Measurements from ENCODE around the gene CCNH.
A peak's percentile ranks its signal among the peaks of the same experiment; 100 is the strongest.

CCNH gene

GRCh38 chr5:87385802-87386201, 26.9 kb downstream of the CCNH start:
- WGBS: 100% methylated on average over 1 of the region's 2 CpGs
- no peak for DNase-seq
- no peak overlapping the region for H2BK12ac ChIP-seq (ENCODE audit: low read length in 2 of 2)
- H3K27me3 ChIP-seq (ENCODE audit: control insufficient read depth in 1 of 2, insufficient read depth in 1 of 2, low read length in 2 of 2): no peaks in the 10 kb centered on the region
- no peak overlapping the region for H3K18ac ChIP-seq (ENCODE audit: low read depth in 1 of 2, low read length in 2 of 2)
- peaks cover 2 to 97% of the 10 kb centered on the region in 2 experiments for H3K36me3 ChIP-seq (ENCODE audit: control insufficient read depth in 1 of 2, insufficient read depth in 2 of 2, low read depth in 1 of 2, low read length in 2 of 2)
- no peak overlapping the region for H3K4ac ChIP-seq (ENCODE audit: low read depth in 1 of 2, low read length in 2 of 2)
- H3K4me2 ChIP-seq (ENCODE audit: low read length, poor library complexity, severe bottlenecking): no peak overlapping the region
- no peak overlapping the region for H2BK120ac ChIP-seq (ENCODE audit: low read depth, low read length)
- H3K79me1 ChIP-seq (replicated peaks; ENCODE audit: low read length, poor library complexity, severe bottlenecking): peaks cover 4% of the 10 kb centered on the region
- H2BK5ac ChIP-seq (ENCODE audit: low read depth, low read length, poor library complexity, severe bottlenecking): no peak overlapping the region
- H3K23ac ChIP-seq (ENCODE audit: low read length in 2 of 2): no peak overlapping the region
- no peak overlapping the region for H2AFZ ChIP-seq (ENCODE audit: low read depth, low read length)
- H4K91ac ChIP-seq (ENCODE audit: low read length): no peak overlapping the region
- no peak overlapping the region for H3K4me3 ChIP-seq (ENCODE audit: insufficient read depth in 1 of 2, low read depth in 1 of 2, low read length in 2 of 2)
- H3K14ac ChIP-seq (ENCODE audit: low read length in 2 of 2): no peak overlapping the region
- H2BK15ac ChIP-seq (ENCODE audit: low read depth, poor library complexity, severe bottlenecking): no peak overlapping the region
- H3K4me1 ChIP-seq (ENCODE audit: control insufficient read depth, insufficient read depth, low read depth, low read length): peaks cover 6% of the 10 kb centered on the region
- no peak overlapping the region for H3K27ac ChIP-seq (ENCODE audit: low read length, poor library complexity, severe bottlenecking)
- H3K9ac ChIP-seq (ENCODE audit: low read length): no peak overlapping the region
- no peak overlapping the region for H2AK5ac ChIP-seq (ENCODE audit: low read length, severe bottlenecking)
- no peaks in the 10 kb centered on the region for H3K9me3 ChIP-seq (ENCODE audit: control insufficient read depth, low read length)
- no peak overlapping the region for H4K8ac ChIP-seq (ENCODE audit: low read length)

DNA sequence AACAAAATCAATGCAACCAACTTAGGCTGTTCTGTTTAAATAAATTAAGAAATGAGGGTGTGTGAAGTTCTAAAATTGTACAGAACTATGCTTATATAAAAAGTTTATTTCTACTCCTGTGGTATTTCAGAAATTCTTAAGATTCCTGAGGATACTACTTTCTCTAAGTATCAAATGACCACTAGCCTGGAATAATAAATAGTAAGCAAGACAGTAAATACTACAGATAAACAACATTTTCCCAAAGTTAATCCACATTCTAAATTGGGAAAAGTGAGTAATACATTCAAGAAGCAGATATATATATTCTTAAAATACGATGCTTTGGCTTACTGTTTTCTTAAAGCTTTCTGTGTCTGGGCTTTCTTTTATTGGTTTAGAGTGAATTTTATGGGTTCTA, 29.5 kb downstream of the CCNH start:
- Histone ChIP-seq H3K23ac (ENCODE audit: low read length in 2 of 2) (no peak overlapping the region), H3K4me3 (ENCODE audit: insufficient read depth in 1 of 2, low read depth in 1 of 2, low read length in 2 of 2) (no peak overlapping the region), H3K4me1 (ENCODE audit: control insufficient read depth, insufficient read depth, low read depth, low read length) (peaks cover 5% of the 10 kb centered on the region), H3K9ac (ENCODE audit: low read length) (no peak overlapping the region), H3K18ac (ENCODE audit: low read depth in 1 of 2, low read length in 2 of 2) (no peak overlapping the region), H4K91ac (ENCODE audit: low read length) (no peak overlapping the region), H3K4ac (ENCODE audit: low read depth in 1 of 2, low read length in 2 of 2) (no peak overlapping the region), H3K14ac (ENCODE audit: low read length in 2 of 2) (no peak overlapping the region), H3K4me2 (ENCODE audit: low read length, poor library complexity, severe bottlenecking) (no peak overlapping the region), H2BK120ac (ENCODE audit: low read depth, low read length) (no peak overlapping the region), H2BK15ac (ENCODE audit: low read depth, poor library complexity, severe bottlenecking) (no peak overlapping the region), H3K27me3 (ENCODE audit: control insufficient read depth in 1 of 2, insufficient read depth in 1 of 2, low read length in 2 of 2) (no peaks in the 10 kb centered on the region), H2AK5ac (ENCODE audit: low read length, severe bottlenecking) (no peak overlapping the region), H2AFZ (ENCODE audit: low read depth, low read length) (no peak overlapping the region), H2BK12ac (ENCODE audit: low read length in 2 of 2) (no peak overlapping the region), H3K9me3 (ENCODE audit: control insufficient read depth, low read length) (no peaks in the 10 kb centered on the region), H3K36me3 (ENCODE audit: control insufficient read depth in 1 of 2, insufficient read depth in 2 of 2, low read depth in 1 of 2, low read length in 2 of 2) (peaks cover 2 to 98% of the 10 kb centered on the region in 2 experiments), H3K79me1 (replicated peaks; ENCODE audit: low read length, poor library complexity, severe bottlenecking) (peaks cover 4% of the 10 kb centered on the region), H3K27ac (ENCODE audit: low read length, poor library complexity, severe bottlenecking) (no peak overlapping the region), H2BK5ac (ENCODE audit: low read depth, low read length, poor library complexity, severe bottlenecking) (no peak overlapping the region), H4K8ac (ENCODE audit: low read length) (no peak overlapping the region)
- DNase-seq: peak; percentile 69
- WGBS: no CpG with 5 or more reads among the region's 1 CpG

DNA sequence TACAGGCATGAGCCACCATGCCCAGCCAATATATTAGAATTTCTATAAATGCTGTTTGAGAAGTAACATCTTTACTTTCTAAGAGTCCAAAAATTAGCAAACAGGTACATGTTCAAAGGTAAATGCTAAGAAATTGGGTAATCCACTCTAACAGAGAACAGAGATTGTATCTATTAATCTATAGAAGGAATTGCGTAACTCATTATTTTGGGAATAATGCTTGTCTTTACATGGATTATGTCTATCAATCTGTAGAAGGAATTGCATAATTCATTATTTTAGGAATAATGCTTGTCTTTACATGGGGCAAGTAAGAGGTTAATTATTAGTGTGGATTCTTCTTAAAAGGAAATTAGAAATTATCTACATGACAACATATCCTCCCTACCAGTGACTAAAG, 30.5 kb downstream of the CCNH start:
- Histone ChIP-seq H2BK15ac (ENCODE audit: low read depth, poor library complexity, severe bottlenecking) (no peak overlapping the region), H3K14ac (ENCODE audit: low read length in 2 of 2) (no peak overlapping the region), H3K9ac (ENCODE audit: low read length) (no peak overlapping the region), H2BK120ac (ENCODE audit: low read depth, low read length) (no peak overlapping the region), H3K4me2 (ENCODE audit: low read length, poor library complexity, severe bottlenecking) (no peak overlapping the region), H2BK12ac (ENCODE audit: low read length in 2 of 2) (no peak overlapping the region), H4K91ac (ENCODE audit: low read length) (no peak overlapping the region), H3K4me1 (ENCODE audit: control insufficient read depth, insufficient read depth, low read depth, low read length) (peaks cover 5% of the 10 kb centered on the region), H3K27ac (ENCODE audit: low read length, poor library complexity, severe bottlenecking) (no peak overlapping the region), H3K4ac (ENCODE audit: low read depth in 1 of 2, low read length in 2 of 2) (no peak overlapping the region), H3K27me3 (ENCODE audit: control insufficient read depth in 1 of 2, insufficient read depth in 1 of 2, low read length in 2 of 2) (no peaks in the 10 kb centered on the region), H4K8ac (ENCODE audit: low read length) (no peak overlapping the region), H2AK5ac (ENCODE audit: low read length, severe bottlenecking) (no peak overlapping the region), H2AFZ (ENCODE audit: low read depth, low read length) (no peak overlapping the region), H3K4me3 (ENCODE audit: insufficient read depth in 1 of 2, low read depth in 1 of 2, low read length in 2 of 2) (no peak overlapping the region), H3K36me3 (ENCODE audit: control insufficient read depth in 1 of 2, insufficient read depth in 2 of 2, low read depth in 1 of 2, low read length in 2 of 2) (peaks cover 4 to 97% of the 10 kb centered on the region in 2 experiments), H2BK5ac (ENCODE audit: low read depth, low read length, poor library complexity, severe bottlenecking) (no peak overlapping the region), H3K79me1 (replicated peaks; ENCODE audit: low read length, poor library complexity, severe bottlenecking) (peaks cover 6% of the 10 kb centered on the region), H3K23ac (ENCODE audit: low read length in 2 of 2) (no peak overlapping the region), H3K9me3 (ENCODE audit: control insufficient read depth, low read length) (no peaks in the 10 kb centered on the region), H3K18ac (ENCODE audit: low read depth in 1 of 2, low read length in 2 of 2) (no peak overlapping the region)
- WGBS: no CpG with 5 or more reads among the region's 1 CpG
- DNase-seq: no peak

- WGBS: no CpG with 5 or more reads among the region's 2 CpGs
These were observed 40.0 kb downstream of the CCNH start for GRCh38 chr5:87372705-87373104.

More at GRCh38 chr5:87372705-87373104, 40.0 kb downstream of the CCNH start:
- no peak overlapping the region for H2BK12ac ChIP-seq (ENCODE audit: low read length in 2 of 2)
- H3K9ac ChIP-seq (ENCODE audit: low read length): no peak overlapping the region
- H3K4me3 ChIP-seq (ENCODE audit: insufficient read depth in 1 of 2, low read depth in 1 of 2, low read length in 2 of 2): no peak overlapping the region
- H3K9me3 ChIP-seq (ENCODE audit: control insufficient read depth, low read length): no peaks in the 10 kb centered on the region
- no peak overlapping the region for H3K23ac ChIP-seq (ENCODE audit: low read length in 2 of 2)
- H2AFZ ChIP-seq (ENCODE audit: low read depth, low read length): no peak overlapping the region
- no peak overlapping the region for H2BK5ac ChIP-seq (ENCODE audit: low read depth, low read length, poor library complexity, severe bottlenecking)
- no peak overlapping the region for H4K8ac ChIP-seq (ENCODE audit: low read length)
- H3K18ac ChIP-seq (ENCODE audit: low read depth in 1 of 2, low read length in 2 of 2): no peak overlapping the region
- no peak overlapping the region for H3K4ac ChIP-seq (ENCODE audit: low read depth in 1 of 2, low read length in 2 of 2)
- no peak overlapping the region for H2AK5ac ChIP-seq (ENCODE audit: low read length, severe bottlenecking)
- no peaks in the 10 kb centered on the region for H3K4me1 ChIP-seq (ENCODE audit: control insufficient read depth, insufficient read depth, low read depth, low read length)
- peaks cover 2 to 92% of the 10 kb centered on the region in 2 experiments for H3K36me3 ChIP-seq (ENCODE audit: control insufficient read depth in 1 of 2, insufficient read depth in 2 of 2, low read depth in 1 of 2, low read length in 2 of 2)
- peaks cover 9% of the 10 kb centered on the region for H3K79me1 ChIP-seq (replicated peaks; ENCODE audit: low read length, poor library complexity, severe bottlenecking)
- no peak for DNase-seq
- no peaks in the 10 kb centered on the region for H3K27me3 ChIP-seq (ENCODE audit: control insufficient read depth in 1 of 2, insufficient read depth in 1 of 2, low read length in 2 of 2)
- no peak overlapping the region for H2BK15ac ChIP-seq (ENCODE audit: low read depth, poor library complexity, severe bottlenecking)
- no peak overlapping the region for H3K27ac ChIP-seq (ENCODE audit: low read length, poor library complexity, severe bottlenecking)
- no peak overlapping the region for H4K91ac ChIP-seq (ENCODE audit: low read length)
- H3K4me2 ChIP-seq (ENCODE audit: low read length, poor library complexity, severe bottlenecking): no peak overlapping the region
- H3K14ac ChIP-seq (ENCODE audit: low read length in 2 of 2): no peak overlapping the region
- H2BK120ac ChIP-seq (ENCODE audit: low read depth, low read length): no peak overlapping the region
